ENCODE results near the gene SLC9C2.
"Not testable (repeated sequence)": the region's sequence is repeated elsewhere in the genome, so short reads cannot be mapped to it uniquely, and the experiment has no call there.

SLC9C2 gene

GRCh38 chr1:173603056-173603591, at the start of gene SLC9C2:
TSS of gene SLC9C2 (minus strand) at chr1:173603072. CDS start at chr1:173601776, 1,296 bp downstream.
- DNase-seq: no peak

- no peak for DNase-seq
Observed at GRCh38 chr1:173648880-173649605, 46.2 kb upstream of the SLC9C2 start.

- DNase-seq: no peak
Observed at GRCh38 chr1:173646656-173647055, 43.8 kb upstream of the SLC9C2 start.

GRCh38 chr1:173642450-173643139, 39.7 kb upstream of the SLC9C2 start:
- not testable (repeated sequence) for DNase-seq

- no peak for DNase-seq
Observed at GRCh38 chr1:173639102-173639501, 36.2 kb upstream of the SLC9C2 start.

- no peak for DNase-seq
Observed at GRCh38 chr1:173638043-173639021, 35.5 kb upstream of the SLC9C2 start.

GRCh38 chr1:173637236-173638042, 34.6 kb upstream of the SLC9C2 start:
- DNase-seq: not testable (repeated sequence)

GRCh38 chr1:173635116-173635515, 32.2 kb upstream of the SLC9C2 start, which contains the start of gene TEX50:
TSS of gene TEX50 (plus strand) at chr1:173635338. CDS start at chr1:173635522, 184 bp downstream.
- DNase-seq: no peak

- DNase-seq: no peak
Observed at GRCh38 chr1:173628888-173629287, 26.0 kb upstream of the SLC9C2 start.

- no peak for DNase-seq
Observed at GRCh38 chr1:173627269-173627668, 24.4 kb upstream of the SLC9C2 start.

GRCh38 chr1:173616859-173617258, 14.0 kb upstream of the SLC9C2 start:
- DNase-seq: no peak

GRCh38 chr1:173613086-173613485, 10.2 kb upstream of the SLC9C2 start:
- not testable (repeated sequence) for DNase-seq

GRCh38 chr1:173608503-173609216, 5.8 kb upstream of the SLC9C2 start:
- no peak for DNase-seq

- no peak for DNase-seq
Observed at GRCh38 chr1:173601588-173601987, 1.3 kb downstream of the SLC9C2 start.

GRCh38 chr1:173596097-173596825, 6.6 kb downstream of the SLC9C2 start:
- DNase-seq: no peak

- not testable (repeated sequence) for DNase-seq
Observed at GRCh38 chr1:173591138-173591537, 11.7 kb downstream of the SLC9C2 start.

GRCh38 chr1:173590557-173590956, 12.3 kb downstream of the SLC9C2 start:
- no peak for DNase-seq

GRCh38 chr1:173581383-173582079, 21.3 kb downstream of the SLC9C2 start:
- no peak for DNase-seq

GRCh38 chr1:173580658-173581057, 22.2 kb downstream of the SLC9C2 start:
- DNase-seq: no peak

GRCh38 chr1:173580071-173580470, 22.8 kb downstream of the SLC9C2 start:
- no peak for DNase-seq

Measured in NCI-H1694 (cell line).